ENCODE data around the gene TMED6.

The TMED6 gene

GRCh38 chr16:69351309-69352027 is at the start of gene TMED6:
TMED6 (minus strand) TSS chr16:69351786; CDS start chr16:69351753, 33 bp downstream.
- in situ Hi-C loops (cut with HindIII; ENCODE audit: low sequenced_read_pairs) = no loop called here

- in situ Hi-C loops (cut with HindIII; ENCODE audit: low sequenced_read_pairs) = loop anchor here (5.0 kb wide), 1 partner anchor 63 kb away; no protein-coding TSS in a partner anchor
Observed at GRCh38 chr16:69399361-69399760, 47.8 kb upstream of the TMED6 start.

GRCh38 chr16:69397821-69398521 is 46.4 kb upstream of the TMED6 start:
- in situ Hi-C loops (cut with HindIII; ENCODE audit: low sequenced_read_pairs) = loop anchor here (5.0 kb wide), 1 partner anchor 64 kb away; no protein-coding TSS in a partner anchor

- in situ Hi-C loops (cut with HindIII; ENCODE audit: low sequenced_read_pairs) = loop anchor here (5.0 kb wide), 1 partner anchor 66 kb away; no protein-coding TSS in a partner anchor
Observed at GRCh38 chr16:69396187-69397061, 44.8 kb upstream of the TMED6 start.

- in situ Hi-C loops (cut with HindIII; ENCODE audit: low sequenced_read_pairs) = loop anchor here (5.0 kb wide), 1 partner anchor 66 kb away; no protein-coding TSS in a partner anchor
Observed at GRCh38 chr16:69395859-69396186, 44.2 kb upstream of the TMED6 start.

GRCh38 chr16:69393898-69394849 is 42.6 kb upstream of the TMED6 start:
- in situ Hi-C loops (cut with HindIII; ENCODE audit: low sequenced_read_pairs) = no loop called here

GRCh38 chr16:69386596-69386995 is 35.0 kb upstream of the TMED6 start:
- in situ Hi-C loops (cut with HindIII; ENCODE audit: low sequenced_read_pairs) = no loop called here

- in situ Hi-C loops (cut with HindIII; ENCODE audit: low sequenced_read_pairs) = no loop called here
Observed at GRCh38 chr16:69384974-69385373, 33.4 kb upstream of the TMED6 start.

- in situ Hi-C loops (cut with HindIII; ENCODE audit: low sequenced_read_pairs) = no loop called here
Observed at GRCh38 chr16:69382421-69382820, 30.8 kb upstream of the TMED6 start.

- in situ Hi-C loops (cut with HindIII; ENCODE audit: low sequenced_read_pairs) = no loop called here
Observed at GRCh38 chr16:69381231-69381630, 29.6 kb upstream of the TMED6 start.

GRCh38 chr16:69378760-69379159 is 27.2 kb upstream of the TMED6 start:
- in situ Hi-C loops (cut with HindIII; ENCODE audit: low sequenced_read_pairs) = no loop called here

GRCh38 chr16:69378036-69378435 is 26.4 kb upstream of the TMED6 start:
- in situ Hi-C loops (cut with HindIII; ENCODE audit: low sequenced_read_pairs) = no loop called here

- in situ Hi-C loops (cut with HindIII; ENCODE audit: low sequenced_read_pairs) = no loop called here
Observed at GRCh38 chr16:69376393-69377059, 24.9 kb upstream of the TMED6 start.

- in situ Hi-C loops (cut with HindIII; ENCODE audit: low sequenced_read_pairs) = no loop called here
Observed at GRCh38 chr16:69373019-69373418, 21.4 kb upstream of the TMED6 start.

GRCh38 chr16:69371564-69371963 is 20.0 kb upstream of the TMED6 start:
- in situ Hi-C loops (cut with HindIII; ENCODE audit: low sequenced_read_pairs) = no loop called here

GRCh38 chr16:69368866-69369265 is 17.3 kb upstream of the TMED6 start:
- in situ Hi-C loops (cut with HindIII; ENCODE audit: low sequenced_read_pairs) = no loop called here

- in situ Hi-C loops (cut with HindIII; ENCODE audit: low sequenced_read_pairs) = no loop called here
Observed at GRCh38 chr16:69367980-69368379, 16.4 kb upstream of the TMED6 start.

- in situ Hi-C loops (cut with HindIII; ENCODE audit: low sequenced_read_pairs) = no loop called here
Observed at GRCh38 chr16:69366431-69366830, 14.8 kb upstream of the TMED6 start.

GRCh38 chr16:69365901-69366300 is 14.3 kb upstream of the TMED6 start:
- in situ Hi-C loops (cut with HindIII; ENCODE audit: low sequenced_read_pairs) = no loop called here

GRCh38 chr16:69364088-69364487 is 12.5 kb upstream of the TMED6 start:
- in situ Hi-C loops (cut with HindIII; ENCODE audit: low sequenced_read_pairs) = no loop called here
